ENCODE results near the gene KLHDC7A.

Gene KLHDC7A

GRCh38 chr1:18495635-18496034 lies 14.9 kb downstream of the KLHDC7A start:
- Histone ChIP-seq H3K36me3 (ENCODE audit: insufficient read depth) (no peaks in the 10 kb centered on the region), H3K27ac (no peak overlapping the region)
- no peak for TF ChIP-seq CTCF (conservative IDR thresholded peaks at IDR 0.05; ENCODE audit: low read depth, low read length)

GRCh38 chr1:18496056-18496455 lies 15.3 kb downstream of the KLHDC7A start:
- H3K27me3 ChIP-seq (ENCODE audit: insufficient read depth, low read depth): peaks cover under 1% of the 10 kb centered on the region; the same call in 1 of the 2 replicates
- no peak overlapping the region for H3K4me2 ChIP-seq
- H3K36me3 ChIP-seq (ENCODE audit: insufficient read depth): no peaks in the 10 kb centered on the region
- no peak overlapping the region for H3K9ac ChIP-seq
- H3K4me1 ChIP-seq (ENCODE audit: low read depth, poor library complexity, severe bottlenecking): no peaks in the 10 kb centered on the region
- no peaks in the 10 kb centered on the region for H3K79me2 ChIP-seq (ENCODE audit: insufficient read depth, low read depth)
- no peak overlapping the region for H3K4me3 ChIP-seq (IDR thresholded peaks at IDR 0.05; ENCODE audit: insufficient read depth, low read depth, low read length)
- no peaks in the 10 kb centered on the region for H4K20me1 ChIP-seq (ENCODE audit: insufficient read depth)
- no peak overlapping the region for H2AFZ ChIP-seq (ENCODE audit: low read depth)
- no peak for TF ChIP-seq CTCF (conservative IDR thresholded peaks at IDR 0.05; ENCODE audit: low read depth, low read length)
- no peak overlapping the region for H3K27ac ChIP-seq

More at GRCh38 chr1:18495635-18496034, 14.9 kb downstream of the KLHDC7A start:
- no peaks in the 10 kb centered on the region for H3K4me1 ChIP-seq (ENCODE audit: low read depth, poor library complexity, severe bottlenecking)
- no peaks in the 10 kb centered on the region for H4K20me1 ChIP-seq (ENCODE audit: insufficient read depth)
- H2AFZ ChIP-seq (ENCODE audit: low read depth): no peak overlapping the region
- H3K4me2 ChIP-seq: no peak overlapping the region
- no peaks in the 10 kb centered on the region for H3K79me2 ChIP-seq (ENCODE audit: insufficient read depth, low read depth)
- peaks cover 3% of the 10 kb centered on the region; the same call in 1 of the 2 replicates for H3K27me3 ChIP-seq (ENCODE audit: insufficient read depth, low read depth)
- H3K4me3 ChIP-seq (IDR thresholded peaks at IDR 0.05; ENCODE audit: insufficient read depth, low read depth, low read length): no peak overlapping the region
- H3K9ac ChIP-seq: no peak overlapping the region

- H3K4me3 ChIP-seq (IDR thresholded peaks at IDR 0.05; ENCODE audit: insufficient read depth, low read depth, low read length): no peak overlapping the region
- no peaks in the 10 kb centered on the region for H4K20me1 ChIP-seq (ENCODE audit: insufficient read depth)
- H3K27ac ChIP-seq: no peak overlapping the region
- no peaks in the 10 kb centered on the region for H3K79me2 ChIP-seq (ENCODE audit: insufficient read depth, low read depth)
- no peaks in the 10 kb centered on the region; the same call in 1 of the 2 replicates for H3K27me3 ChIP-seq (ENCODE audit: insufficient read depth, low read depth)
- H2AFZ ChIP-seq (ENCODE audit: low read depth): no peak overlapping the region
- H3K9ac ChIP-seq: no peak overlapping the region
- no peak for TF ChIP-seq CTCF (conservative IDR thresholded peaks at IDR 0.05; ENCODE audit: low read depth, low read length)
- H3K4me1 ChIP-seq (ENCODE audit: low read depth, poor library complexity, severe bottlenecking): no peaks in the 10 kb centered on the region
- no peak overlapping the region for H3K4me2 ChIP-seq
- no peaks in the 10 kb centered on the region for H3K36me3 ChIP-seq (ENCODE audit: insufficient read depth)
Observed at GRCh38 chr1:18496497-18497235, 15.9 kb downstream of the KLHDC7A start.

GRCh38 chr1:18501833-18502232 lies 21.1 kb downstream of the KLHDC7A start:
- no peaks in the 10 kb centered on the region for H3K79me2 ChIP-seq (ENCODE audit: insufficient read depth, low read depth)

More at GRCh38 chr1:18501833-18502232, 21.1 kb downstream of the KLHDC7A start:
- no peaks in the 10 kb centered on the region for H4K20me1 ChIP-seq (ENCODE audit: insufficient read depth)
- H3K4me2 ChIP-seq: no peak overlapping the region
- no peak overlapping the region for H3K27ac ChIP-seq
- H3K27me3 ChIP-seq (ENCODE audit: insufficient read depth, low read depth): no peaks in the 10 kb centered on the region; the same call in 1 of the 2 replicates
- no peaks in the 10 kb centered on the region for H3K4me1 ChIP-seq (ENCODE audit: low read depth, poor library complexity, severe bottlenecking)
- no peak overlapping the region for H3K4me3 ChIP-seq (IDR thresholded peaks at IDR 0.05; ENCODE audit: insufficient read depth, low read depth, low read length)
- TF ChIP-seq CTCF (conservative IDR thresholded peaks at IDR 0.05; ENCODE audit: low read depth, low read length): no peak
- no peak overlapping the region for H2AFZ ChIP-seq (ENCODE audit: low read depth)
- no peak overlapping the region for H3K9ac ChIP-seq
- no peaks in the 10 kb centered on the region for H3K36me3 ChIP-seq (ENCODE audit: insufficient read depth)
